Body of pancreas (tissue), 4 donors: ENCODE measurements around the gene PRSS33.

Experiments
- CTCF ChIP-seq, 7 experiments: fragments of 450-650 bp in 4 of 7; fragments of 200-600 bp in 3 of 7; sonication (generic) in 3 of 7; IDR thresholded peaks; one replicate each; pipeline ENCODE4 v1.5.1; 2016 to 2019; ENCODE audit warnings: antibody characterized with exemption in 7 of 7
- POLR2A ChIP-seq, 3 donors: fragments of 450-650 bp; IDR thresholded peaks; one replicate each; pipeline ENCODE4 v1.6.1; 2016; ENCODE audit warnings: antibody characterized with exemption in 3 of 3, mild to moderate bottlenecking in 2 of 3

- TF ChIP-seq POLR2A (IDR thresholded peaks at IDR 0.05) (no peak), CTCF (IDR thresholded peaks at IDR 0.05) (no peak)
These were observed 20.8 kb upstream of the PRSS33 start for GRCh38 chr16:2808181-2808580.
